K562 (cell line): ENCODE data around the gene ENO2. TPM values are rescaled to one million over a fixed set of nuclear protein-coding genes. Genes with fewer than 3 reads are reported as not detected.
A peak's percentile ranks its signal among the peaks of the same experiment; 100 is the strongest.

ENCODE experiments used
- ARID4B ChIP-seq: sonication (generic); formaldehyde crosslinking; IDR thresholded peaks from 2 replicates; pipeline ENCODE4 v1.8.0; 2022; ENCODE audit warnings: mild to moderate bottlenecking, missing genetic modification reagents
- BACH1 ChIP-seq: fragments of 200-800 bp; sonication (Bioruptor generic); IDR thresholded peaks from 2 replicates; pipeline ENCODE4 v1.6.1; 2016; ENCODE audit warnings: missing genetic modification characterization, missing compliant biosample characterization
- CREM ChIP-seq: IDR thresholded peaks from 2 replicates; pipeline ENCODE4 v1.6.1; 2014; ENCODE audit warnings: antibody characterized with exemption, low read depth
- FOS ChIP-seq: IDR thresholded peaks from 3 replicates; pipeline ENCODE4 v1.6.1; 2011; ENCODE audit not compliant: insufficient read length; ENCODE audit errors: extremely low read depth
- FOXJ2 ChIP-seq: fragments of 200-800 bp; sonication (Bioruptor generic); IDR thresholded peaks from 2 replicates; pipeline ENCODE4 v1.6.1; 2016; ENCODE audit warnings: missing genetic modification characterization, missing compliant biosample characterization
- NFYB ChIP-seq: IDR thresholded peaks from 2 replicates; pipeline ENCODE4 v1.6.1; 2011; ENCODE audit warnings: mild to moderate bottlenecking, moderate library complexity; ENCODE audit not compliant: insufficient read length; ENCODE audit errors: extremely low read depth
- PBX2 ChIP-seq, 2 experiments: IDR thresholded peaks in 1 of 2; conservative IDR thresholded peaks in 1 of 2; 2 replicates each; pipeline ENCODE4 v1.6.1; 2016; ENCODE audit warnings: low read depth in 2 of 2, mild to moderate bottlenecking in 1 of 2, missing compliant biosample characterization in 1 of 2, missing genetic modification characterization in 1 of 2, moderate library complexity in 1 of 2
- PHF21A ChIP-seq: fragments of 450-650 bp; IDR thresholded peaks from 2 replicates; pipeline ENCODE4 v1.6.1; 2017; ENCODE audit warnings: low read depth, borderline replicate concordance
- RAD51 ChIP-seq: fragments of 450-650 bp; IDR thresholded peaks from 2 replicates; pipeline ENCODE4 v1.7.1; 2016; ENCODE audit warnings: low read depth, mild to moderate bottlenecking, borderline replicate concordance
- SOX6 ChIP-seq: fragments of 450-650 bp; IDR thresholded peaks from 2 replicates; pipeline ENCODE4 v1.6.1; 2014; ENCODE audit warnings: mild to moderate bottlenecking
- TAF1 ChIP-seq: IDR thresholded peaks from 2 replicates; pipeline ENCODE4 v1.6.1; 2011; ENCODE audit warnings: mild to moderate bottlenecking, low read length, moderate library complexity; ENCODE audit not compliant: insufficient read depth, control insufficient read depth, severe bottlenecking; ENCODE audit errors: extremely low read depth
- TEAD2 ChIP-seq: fragments of 450-650 bp; IDR thresholded peaks from 2 replicates; pipeline ENCODE4 v1.6.1; 2016; ENCODE audit warnings: missing genetic modification characterization, control low read depth, missing compliant biosample characterization
- UBTF ChIP-seq, 2 experiments: IDR thresholded peaks; 2 replicates each; pipeline ENCODE4 v1.6.1; 2012; ENCODE audit warnings: improper control_type of control experiment in 2 of 2, low read depth in 2 of 2, low read length in 2 of 2, borderline replicate concordance in 1 of 2
- ZNF311 ChIP-seq: fragments of 250-450 bp; sonication (Bioruptor Pico); IDR thresholded peaks from 2 replicates; pipeline ENCODE4 v1.4.0; 2020; ENCODE audit warnings: mild to moderate bottlenecking, moderate library complexity
- ZNF655 ChIP-seq: fragments of 250-450 bp; sonication (Bioruptor Pico); IDR thresholded peaks from 2 replicates; pipeline ENCODE4 v1.5.0; 2021
- ZNF668 ChIP-seq: fragments of 250-450 bp; sonication (Bioruptor Pico); IDR thresholded peaks from 2 replicates; pipeline ENCODE4 v1.8.0; 2022; ENCODE audit warnings: mild to moderate bottlenecking, inconsistent platforms
- ZNF75A ChIP-seq: fragments of 450-650 bp; formaldehyde crosslinking; IDR thresholded peaks from 2 replicates; pipeline ENCODE4 v1.4.0; 2020; ENCODE audit warnings: mild to moderate bottlenecking
- ZNF76 ChIP-seq: fragments of 250-450 bp; sonication (Bioruptor Pico); IDR thresholded peaks from 2 replicates; pipeline ENCODE4 v1.4.0; 2020; ENCODE audit warnings: mild to moderate bottlenecking, moderate library complexity, borderline replicate concordance
- polyA plus RNA-seq, 8 experiments: library from polyadenylated mRNA; depleted of rRNA in 4 of 8; stranded (reverse) in 5 of 8; unstranded in 3 of 8; fragments of >200 nt; fragmentation: Nextera tagmentation in 2 of 8; fragmentation: Illumina TruSeq in 1 of 8; extraction: Ambion mirVana in 2 of 8; extraction: Trizol in 1 of 8; gene quantifications; 2 replicates each; pipeline versions ENCODE4 v1.2.1 to v1.2.3, GENCODE V29; 2011 to 2014; ENCODE audit warnings: inconsistent platforms in 1 of 8, missing spikeins in 1 of 8
- total RNA-seq, 7 experiments: library from RNA; depleted of rRNA in 6 of 7; stranded (reverse); fragments of >200 nt in 6 of 7; fragmentation: Illumina TruSeq in 2 of 7; extraction: Trizol in 2 of 7; gene quantifications; 2 replicates each; pipeline versions ENCODE4 v1.2.1 to v1.2.3, GENCODE V29; 2011 to 2021; ENCODE audit warnings: low replicate concordance in 1 of 7

The ENO2 gene
- total and polyA plus RNA-seq, 9 of the 15 experiments (the other 6 are each of a cell fraction or from before 2014, with no cell fraction given) = 10.9 to 43.3 (median 21.0) TPM

GRCh38 chr12:6943389-6943721, 29.0 kb downstream of the ENO2 start (continued):
- TF ChIP-seq UBTF (IDR thresholded peaks at IDR 0.05; ENCODE audit: borderline replicate concordance in 1 of 2, low read depth in 2 of 2, low read length in 2 of 2) = no peak
- TF ChIP-seq PBX2 (CRISPR knock-in tag; IDR thresholded peaks at IDR 0.05; ENCODE audit: low read depth) = 0 out of 2 replicates have a peak, but pooled peaks have one; percentile 21
- TF ChIP-seq PBX2 (tag; conservative IDR thresholded peaks at IDR 0.05; ENCODE audit: low read depth) = peak; percentile 83
- no peak for TF ChIP-seq ZNF75A
- TF ChIP-seq BACH1 (tag) = peak; percentile 48; the same call in 1 of the 2 replicates
- no peak for TF ChIP-seq ZNF668 (CRISPR knock-in tag)
- no peak for TF ChIP-seq ZNF76 (CRISPR knock-in tag)
- peak; percentile 79; the same call in 1 of the 2 replicates for TF ChIP-seq PHF21A
- TF ChIP-seq SOX6 = no peak
- TF ChIP-seq FOXJ2 = 0 out of 2 replicates have a peak, but pooled peaks have one; percentile 64
- no peak for TF ChIP-seq CREM
- TF ChIP-seq TAF1 = peak; percentile 30
- no peak for TF ChIP-seq ZNF655 (CRISPR knock-in tag)
- no peak for TF ChIP-seq ZNF311 (CRISPR knock-in tag)
- TF ChIP-seq ARID4B = no peak
- no peak for TF ChIP-seq RAD51
- TF ChIP-seq FOS = peak; percentile 38
- TF ChIP-seq TEAD2 (tag) = no peak
- TF ChIP-seq NFYB = peak; percentile 56
